Lower leg skin (tissue), 3 donors: ENCODE data around the gene PSG4.
"Not testable (repeated sequence)": the region's sequence is repeated elsewhere in the genome, so short reads cannot be mapped to it uniquely, and the experiment has no call there.

Experiments
- CTCF ChIP-seq, 3 donors: fragments of 450-650 bp; IDR thresholded peaks; one replicate each; pipeline ENCODE4 v1.5.1; 2016; ENCODE audit warnings: antibody characterized with exemption in 3 of 3, mild to moderate bottlenecking in 3 of 3, moderate library complexity in 2 of 3
- POLR2A ChIP-seq, 2 donors: fragments of 450-650 bp; IDR thresholded peaks; one replicate each; pipeline ENCODE4 v1.6.1; 2016 to 2017; ENCODE audit warnings: antibody characterized with exemption in 2 of 2, mild to moderate bottlenecking in 1 of 2, moderate library complexity in 1 of 2

- TF ChIP-seq CTCF, POLR2A (IDR thresholded peaks at IDR 0.05): not testable (repeated sequence)
Measured at GRCh38 chr19:43238213-43238612, 32.8 kb upstream of the PSG4 start.
